GM23248 (cell line): ENCODE data around the gene ENOX1.

Experiments
- EZH2 ChIP-seq: fragments of 200-600 bp; sonication (generic); IDR thresholded peaks from 2 replicates; pipeline ENCODE4 v1.6.1; 2018; ENCODE audit warnings: antibody characterized with exemption, mild to moderate bottlenecking; ENCODE audit not compliant: insufficient read depth, poor library complexity, severe bottlenecking
- EZH2phosphoT487 ChIP-seq: fragments of 200-600 bp; sonication (generic); IDR thresholded peaks from 2 replicates; pipeline ENCODE4 v1.6.1; 2018; ENCODE audit warnings: antibody characterized with exemption, moderate library complexity, mild to moderate bottlenecking, low read depth; ENCODE audit not compliant: insufficient read depth

DNA sequence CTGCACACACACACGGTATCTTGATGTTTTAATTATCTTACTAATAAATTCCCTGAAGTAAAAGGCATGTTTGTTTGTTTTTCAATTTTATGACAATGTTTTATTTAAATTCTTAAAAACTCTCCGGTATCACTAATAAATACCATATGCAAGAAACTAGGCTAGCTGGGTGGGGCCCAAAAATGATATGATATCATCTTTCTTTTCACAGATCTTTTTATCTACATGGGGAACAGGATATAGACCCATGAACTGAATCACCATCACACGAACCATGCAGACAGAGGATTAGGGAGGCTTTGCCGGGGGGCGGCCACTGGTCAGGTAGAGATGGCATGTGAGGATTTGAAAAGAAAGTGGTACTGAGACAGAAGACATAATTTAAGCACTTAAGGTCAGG is 266.4 kb downstream of the ENOX1 start:
- TF ChIP-seq EZH2 (no peak), EZH2phosphoT487 (no peak)
